Activated naive CD4-positive, alpha-beta T cell treated with Interleukin-2 at 50 U/mL for 16 hours (primary cell): ENCODE measurements around the gene PAWR.
"Not testable (repeated sequence)": the region's sequence is repeated elsewhere in the genome, so short reads cannot be mapped to it uniquely, and the experiment has no call there.

Source experiments
- DNase-seq: peaks from one replicate; pipeline ENCODE4 v3.0.0-alpha.2; 2020

Gene PAWR

DNA sequence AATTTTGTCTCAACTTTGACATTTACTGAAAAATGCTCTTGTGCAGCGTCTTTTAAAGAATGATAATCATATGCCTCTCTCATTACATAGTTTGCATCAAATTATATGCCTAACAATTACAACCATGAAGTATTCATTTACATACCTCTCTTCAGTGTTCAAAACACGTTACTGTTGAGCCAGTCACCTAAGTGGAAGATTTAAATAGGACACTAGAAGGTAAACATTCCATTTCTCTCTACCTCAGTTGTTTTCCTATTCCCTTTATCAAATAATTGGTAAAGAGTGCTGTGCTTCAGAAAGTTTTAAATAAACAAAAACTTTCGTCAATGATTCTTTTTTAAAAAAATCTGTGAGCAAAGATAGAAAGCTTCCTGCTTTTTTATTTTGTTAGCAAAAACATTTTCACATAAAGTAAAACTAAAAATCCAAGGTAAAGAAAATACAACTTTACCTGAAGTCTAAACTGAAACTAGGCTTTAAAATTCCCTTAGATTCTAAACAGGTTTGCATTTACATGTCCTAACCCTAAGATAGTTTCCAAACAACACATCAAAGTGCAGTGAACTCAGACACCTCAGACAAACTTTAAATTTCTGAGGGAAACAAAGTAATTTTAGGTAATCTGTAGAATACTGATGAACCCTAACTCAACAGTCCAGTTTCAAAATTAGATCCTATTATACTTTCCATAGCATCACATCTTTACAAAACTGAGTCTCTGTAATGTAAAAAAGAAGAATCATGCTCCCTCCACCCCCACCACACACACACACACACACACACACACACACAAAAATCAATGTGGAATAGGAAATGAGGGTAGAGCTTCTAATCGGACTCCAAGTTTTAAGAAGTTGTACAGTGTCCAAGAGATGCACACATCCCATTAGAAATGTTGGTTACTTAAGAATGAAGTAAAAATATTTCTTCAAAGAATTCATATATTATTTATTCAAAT lies 46.2 kb downstream of the PAWR start:
- DNase-seq = no peak

DNA sequence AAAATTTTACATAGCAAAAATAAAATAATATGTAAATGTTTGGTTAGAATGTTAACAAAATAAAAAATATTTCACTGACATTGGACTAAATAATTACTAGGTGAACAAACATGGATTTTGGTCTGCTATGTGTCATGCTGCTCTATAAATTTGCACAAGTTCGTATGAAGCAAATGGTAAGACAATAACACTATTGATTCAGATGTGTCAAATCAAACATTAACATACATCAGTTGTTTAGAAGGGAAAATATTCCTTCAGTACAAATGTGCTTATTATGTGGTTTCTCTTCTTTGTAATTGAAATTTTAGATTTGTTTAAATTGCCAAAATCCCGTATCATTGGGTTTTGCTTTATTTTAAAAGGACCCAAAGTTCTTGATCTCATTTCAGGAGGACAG lies 46.9 kb downstream of the PAWR start:
- DNase-seq = no peak

DNA sequence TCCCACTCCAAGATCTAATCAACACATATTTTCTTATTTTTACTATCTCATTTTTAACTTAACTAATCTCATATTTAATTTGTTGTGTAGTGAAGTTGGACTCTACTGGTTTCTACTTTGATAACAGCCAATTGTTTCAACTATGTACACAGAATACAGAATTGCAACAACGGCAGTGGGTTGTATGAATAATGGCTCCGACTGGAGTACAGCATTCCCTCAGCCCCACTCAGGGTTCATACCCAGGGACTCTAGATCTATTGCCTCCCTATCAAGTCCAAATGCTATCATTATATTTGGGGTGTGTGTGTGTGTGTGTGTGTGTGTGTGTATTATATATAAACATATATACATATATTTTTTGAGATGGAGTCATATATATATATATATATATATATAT lies 52.3 kb downstream of the PAWR start:
- no peak for DNase-seq

DNA sequence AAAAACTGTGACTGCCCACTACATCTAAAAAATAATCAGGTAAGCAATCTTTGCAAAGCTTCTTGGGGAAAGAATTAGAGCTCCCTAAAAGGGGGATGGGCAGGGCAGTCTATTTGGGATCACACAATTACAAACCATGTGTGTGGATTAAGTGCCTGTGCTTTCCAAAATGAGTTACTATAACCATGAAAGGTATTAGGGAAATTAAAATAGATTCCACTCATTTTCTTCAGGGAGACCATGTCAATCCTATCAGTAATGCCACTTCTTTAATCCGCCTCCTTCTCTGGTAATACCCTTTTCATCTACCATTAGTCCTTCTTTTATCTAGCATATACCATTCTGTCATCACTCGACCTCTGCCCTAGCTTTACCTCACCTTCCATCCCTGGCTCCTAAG lies 53.7 kb downstream of the PAWR start:
- no peak for DNase-seq

DNA sequence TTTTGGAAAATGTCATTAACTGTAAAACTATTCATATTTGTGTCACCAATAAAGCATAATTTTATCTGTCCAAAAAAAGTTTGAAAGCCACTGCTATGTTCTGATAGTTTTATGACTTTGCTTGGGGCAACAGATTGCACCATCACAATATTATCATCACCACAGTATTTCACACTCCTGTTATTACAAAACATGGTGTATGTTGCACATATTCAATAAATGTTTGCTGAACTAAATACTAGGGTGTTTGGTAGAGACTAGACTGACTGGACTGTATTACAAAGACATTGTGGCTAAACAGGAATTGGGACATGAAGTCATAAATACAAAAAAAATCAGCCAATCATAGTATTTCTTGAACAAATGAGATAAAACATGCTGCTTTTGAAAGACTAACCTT lies 55.1 kb downstream of the PAWR start:
- DNase-seq = no peak

DNA sequence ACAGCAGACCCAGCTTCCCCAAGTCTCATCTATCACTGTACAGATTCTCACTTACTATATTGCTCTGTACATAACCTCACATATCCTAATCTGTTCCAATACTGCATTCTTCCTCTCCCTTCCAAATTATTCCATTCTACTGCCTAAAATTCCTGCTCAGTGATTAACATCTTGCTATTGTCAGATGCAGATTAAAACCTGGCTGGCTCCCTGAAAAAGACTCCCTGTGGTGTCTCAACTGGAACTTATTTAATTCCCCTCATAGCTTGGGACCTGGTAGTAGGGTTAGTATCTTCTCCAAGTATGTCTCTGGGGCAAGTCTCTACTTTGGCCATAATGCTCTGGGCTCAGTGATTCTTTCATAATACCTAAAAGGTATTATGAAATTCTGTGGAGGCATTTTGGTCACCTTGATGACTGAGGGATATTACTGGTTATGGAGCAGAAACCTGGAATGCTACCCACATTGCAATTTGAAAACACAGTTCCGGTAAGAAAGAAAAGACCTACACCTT lies 55.8 kb downstream of the PAWR start:
- no peak for DNase-seq

DNA sequence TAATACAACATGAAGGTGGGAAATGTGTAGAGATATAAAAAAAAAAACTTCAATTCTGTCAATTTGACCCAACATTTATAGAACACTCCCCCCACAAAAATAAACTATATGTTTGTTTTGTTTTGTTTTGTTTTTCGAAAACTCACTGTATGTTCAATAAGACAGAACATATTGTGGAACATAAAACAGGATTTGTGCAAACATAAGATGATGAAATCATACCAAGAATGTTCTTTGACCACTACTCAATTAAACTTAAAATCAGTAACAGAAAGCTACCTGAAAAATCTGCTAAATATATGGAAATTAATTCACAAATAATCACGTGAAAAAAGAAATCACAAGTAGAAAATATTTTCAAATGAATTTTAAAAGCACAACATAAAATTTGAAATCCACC lies 61.2 kb downstream of the PAWR start:
- no peak for DNase-seq

DNA sequence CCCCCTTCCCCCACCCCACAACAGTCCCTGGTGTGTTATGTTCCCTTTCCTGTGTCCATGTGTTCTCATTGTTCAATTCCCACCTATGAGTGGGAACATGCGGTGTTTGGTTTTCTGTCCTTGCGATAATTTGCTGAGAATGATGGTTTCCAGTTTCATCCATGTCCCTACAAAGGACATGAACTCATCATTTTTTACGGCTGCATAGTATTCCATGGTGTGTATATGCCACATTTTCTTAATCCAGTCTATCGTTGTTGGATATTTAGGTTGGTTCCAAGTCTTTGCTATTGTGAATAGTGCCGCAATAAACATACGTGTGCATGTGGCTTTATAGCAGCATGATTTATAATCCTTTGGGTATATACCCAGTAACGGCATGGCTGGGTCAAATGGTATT lies 64.0 kb downstream of the PAWR start:
- DNase-seq = not testable (repeated sequence)

DNA sequence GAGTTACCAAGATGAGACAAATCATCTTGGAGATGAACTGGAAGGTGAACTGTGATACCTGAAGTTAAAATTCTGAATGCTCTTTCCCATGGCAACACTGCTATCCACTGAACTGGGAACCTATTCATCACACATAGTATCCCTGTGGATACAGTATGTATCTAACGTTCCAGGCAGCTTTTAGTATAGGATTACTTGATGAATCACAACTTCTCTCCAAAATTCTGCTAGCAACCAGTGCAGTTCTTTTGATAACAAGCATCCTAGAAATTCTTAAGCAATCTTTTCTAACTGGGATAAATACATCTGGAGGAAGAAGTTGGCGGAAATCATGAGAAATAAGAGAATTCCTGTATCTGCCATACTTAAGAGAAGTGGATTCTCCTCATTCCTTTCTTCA lies 66.4 kb downstream of the PAWR start:
- DNase-seq = no peak

DNA sequence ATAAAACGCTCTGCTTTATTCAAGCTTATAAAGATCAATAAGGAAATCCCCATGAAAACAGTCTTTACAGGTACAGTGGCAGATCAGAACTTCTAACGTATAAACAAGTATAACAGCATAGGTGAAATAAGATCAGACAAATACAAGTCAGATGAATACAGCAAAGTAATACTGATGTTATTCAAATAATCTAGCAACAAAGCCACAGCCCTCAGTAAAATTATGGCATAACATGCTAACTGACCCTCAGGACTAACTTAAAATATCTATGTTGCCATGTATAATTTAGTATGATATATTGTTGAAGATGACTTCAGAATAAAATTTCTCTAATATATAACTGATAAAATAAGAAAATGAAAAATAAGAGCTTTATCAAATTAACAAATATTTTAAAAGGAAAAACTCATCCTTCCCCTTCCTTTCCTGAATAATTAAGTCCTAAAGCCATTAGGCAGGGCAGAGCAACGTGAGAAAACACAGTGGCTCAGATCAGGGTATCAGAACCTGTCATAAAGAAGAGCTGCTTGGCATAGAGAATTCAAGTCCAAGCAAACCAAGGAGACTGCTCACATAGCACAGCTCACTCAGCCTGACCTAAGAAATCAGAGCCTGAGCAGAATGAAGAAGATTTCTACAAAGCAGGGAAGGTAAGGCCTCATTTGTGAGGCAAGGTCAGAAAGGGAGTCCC lies 70.7 kb downstream of the PAWR start:
- DNase-seq = no peak

DNA sequence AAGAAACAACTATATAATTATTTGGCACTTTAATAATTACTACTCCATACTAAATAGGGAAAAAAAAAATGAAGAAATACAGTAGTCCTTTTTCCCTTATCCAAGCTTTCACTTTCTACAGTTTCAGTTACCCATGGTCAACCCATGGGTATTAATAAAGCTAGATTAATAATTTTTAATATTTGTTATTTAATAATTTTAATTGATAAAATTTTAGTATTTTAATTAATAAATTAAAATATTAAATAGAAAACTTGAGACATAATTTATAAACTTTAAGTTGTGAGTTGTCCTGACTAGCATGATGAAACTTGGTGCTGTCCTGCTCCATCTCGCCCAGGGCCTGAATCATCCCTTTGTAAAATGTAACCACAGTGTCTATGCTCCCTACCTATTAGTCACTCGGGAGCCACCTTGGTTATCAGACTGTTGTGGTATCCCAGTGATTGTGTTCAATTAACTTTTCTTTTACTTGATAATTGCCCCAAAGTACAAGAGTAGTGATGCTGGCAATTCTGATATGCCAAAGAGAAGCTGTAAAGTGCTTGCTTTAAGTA lies 71.8 kb downstream of the PAWR start:
- DNase-seq = no peak

DNA sequence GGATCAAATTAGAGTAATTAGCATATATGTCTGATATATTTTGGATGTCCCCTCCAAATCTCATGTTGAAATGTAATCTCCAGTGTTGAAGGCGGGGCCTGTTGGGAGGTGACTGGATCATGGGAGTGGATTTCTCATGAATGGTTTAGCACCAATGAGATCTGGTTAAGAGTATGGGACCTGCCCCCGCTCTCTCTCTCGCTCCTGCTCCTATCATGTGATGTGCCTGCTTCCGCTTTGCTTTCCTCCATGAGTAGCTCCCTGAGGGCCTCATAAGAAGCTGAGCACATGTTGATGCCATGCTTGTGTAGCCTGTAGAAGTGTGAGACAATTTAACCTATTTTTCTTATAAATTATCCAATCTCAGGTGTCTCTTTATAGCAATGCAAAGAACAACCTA lies 73.1 kb downstream of the PAWR start:
- no peak for DNase-seq

DNA sequence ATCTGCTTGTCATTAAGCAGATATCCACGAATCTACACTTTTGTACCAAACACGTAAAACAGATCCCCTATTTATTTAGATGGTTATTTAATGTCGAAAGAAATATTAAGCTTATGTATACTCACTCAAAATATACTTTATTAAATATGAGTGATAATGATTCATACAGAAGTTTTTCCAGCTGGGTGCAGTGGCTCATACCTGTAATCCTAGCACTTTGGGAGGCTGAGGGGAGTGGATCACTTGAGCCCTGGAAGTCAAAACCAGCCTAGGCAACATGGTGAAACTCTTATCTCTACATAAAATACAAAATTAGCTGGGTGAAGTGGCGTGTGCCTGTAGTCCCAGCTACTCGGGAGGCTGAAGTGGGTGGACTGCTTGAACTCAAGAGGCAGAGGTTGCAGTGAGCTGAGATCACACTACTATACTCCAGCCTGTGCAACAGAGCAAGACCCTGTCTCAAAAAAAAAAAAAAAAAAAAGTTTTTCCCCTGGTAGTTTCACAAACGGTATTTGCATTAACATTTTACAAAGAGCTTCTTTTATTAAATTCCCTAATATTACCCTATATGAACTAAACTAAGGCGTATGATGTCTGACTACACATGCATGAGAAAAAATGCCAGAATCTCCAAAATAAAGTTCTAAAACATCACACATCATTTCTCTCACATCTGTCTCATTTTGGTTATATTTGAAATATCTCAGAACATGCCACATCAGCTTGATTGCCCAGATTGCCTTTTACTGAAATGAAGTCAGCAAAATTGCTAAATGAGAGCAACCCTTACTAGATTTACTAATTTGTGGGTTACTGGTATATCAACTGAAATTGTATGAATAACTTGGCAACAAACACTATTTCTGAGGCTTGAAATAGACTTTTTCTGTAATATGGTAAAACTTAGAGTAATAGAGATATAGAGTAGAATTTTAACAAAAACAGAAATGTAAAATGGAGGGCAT lies 74.9 kb downstream of the PAWR start:
- DNase-seq = no peak

DNA sequence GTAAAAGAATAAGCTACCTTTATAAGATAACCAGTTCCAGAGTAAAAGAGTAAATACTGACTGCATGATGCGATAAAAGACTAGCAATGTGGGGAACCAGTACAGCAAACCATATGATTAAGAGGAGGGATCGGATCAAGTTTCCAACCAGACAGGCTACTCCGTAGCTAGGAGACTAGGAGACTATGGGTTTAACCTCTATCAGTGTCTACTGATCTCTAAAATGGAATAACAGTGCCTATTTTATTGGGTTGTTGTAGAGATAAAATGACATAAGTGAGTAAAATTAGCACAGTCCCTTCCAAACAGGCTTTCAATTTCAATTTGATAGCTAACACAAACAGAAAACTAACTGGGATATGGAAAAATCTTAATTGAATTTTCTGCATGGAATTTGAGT lies 76.0 kb downstream of the PAWR start:
- DNase-seq = no peak

DNA sequence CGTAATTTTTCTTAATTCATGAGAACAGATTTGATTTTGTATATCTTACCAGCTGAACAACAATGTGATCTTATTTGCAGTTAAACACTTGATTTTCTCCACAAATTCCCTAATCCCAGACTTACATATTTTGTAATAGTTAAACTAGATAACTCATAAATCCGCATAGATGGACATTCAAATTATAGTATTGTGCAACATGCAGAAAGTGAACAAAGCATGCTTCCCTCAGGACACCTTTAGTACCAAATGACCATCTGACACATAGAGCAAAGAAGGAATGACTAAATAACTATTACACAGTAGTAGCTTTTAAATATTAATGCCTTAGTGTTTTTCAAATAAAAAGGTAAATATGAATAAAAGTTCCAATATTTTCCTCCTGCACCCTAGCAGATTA lies 88.9 kb downstream of the PAWR start:
- DNase-seq = no peak

DNA sequence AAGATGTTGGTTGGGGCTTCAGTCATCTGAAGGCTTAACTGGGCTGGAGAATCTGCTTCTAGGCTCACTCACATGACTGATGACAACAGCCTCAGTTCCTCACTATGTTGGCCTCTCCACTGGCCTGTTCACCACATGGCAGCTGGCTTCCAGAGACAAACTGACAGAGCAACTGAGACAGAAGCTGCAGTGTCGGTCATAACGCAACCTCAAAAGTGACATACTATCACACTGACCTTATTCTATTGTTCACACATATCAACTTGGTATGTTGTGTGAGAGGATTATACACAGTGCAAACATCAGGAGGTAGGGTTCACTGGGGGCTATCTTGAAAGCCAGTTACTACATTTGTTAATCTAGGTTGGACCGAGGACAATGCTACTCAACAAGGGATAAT lies 92.9 kb downstream of the PAWR start:
- DNase-seq = no peak

DNA sequence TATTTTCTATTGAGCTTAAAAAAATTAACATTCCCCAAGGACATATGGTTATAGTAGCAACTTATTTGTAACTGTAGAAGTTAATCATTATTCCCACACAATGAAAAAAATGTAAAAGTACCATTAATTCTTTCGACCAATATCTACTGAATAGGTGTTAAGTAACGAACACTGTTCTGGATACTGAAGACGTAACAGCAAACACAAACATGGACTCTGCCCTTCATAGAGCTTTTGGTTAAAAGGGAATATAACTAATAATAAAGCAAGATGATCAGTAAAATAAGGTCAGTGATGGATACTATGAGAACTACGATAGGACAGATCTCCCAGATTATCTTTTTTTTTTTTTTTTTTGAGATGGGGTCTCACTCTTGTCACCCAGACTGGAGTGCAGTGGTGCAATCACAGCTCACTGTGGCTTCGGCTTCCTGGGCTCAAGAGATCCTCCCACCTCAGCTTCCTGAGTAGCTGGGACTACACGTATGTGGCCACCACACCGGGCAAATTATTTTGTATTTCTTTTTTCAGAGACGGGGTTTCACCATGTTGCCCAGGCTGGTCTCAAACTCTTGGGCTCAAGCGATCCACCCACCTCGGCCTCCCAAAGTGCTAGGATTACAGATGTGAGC lies 93.9 kb downstream of the PAWR start:
- DNase-seq = no peak

DNA sequence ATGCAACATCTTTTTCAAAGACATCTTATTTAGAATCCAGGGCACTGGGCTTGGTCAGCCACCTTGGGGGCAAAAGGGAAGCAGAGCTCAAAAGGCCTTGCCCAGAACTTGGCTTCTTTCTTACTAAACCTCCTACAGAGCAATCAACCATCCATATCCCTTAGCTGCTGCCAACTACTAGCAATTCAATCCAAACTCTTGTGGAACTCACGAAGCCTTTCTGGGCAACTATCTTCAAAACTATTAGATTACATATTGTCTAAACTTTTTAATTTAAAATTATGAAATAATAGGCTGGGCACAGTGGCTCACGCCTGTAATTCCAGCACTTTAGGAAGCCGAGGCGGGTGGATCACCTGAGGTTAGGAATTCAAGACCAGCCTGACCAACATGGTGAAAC lies 95.5 kb downstream of the PAWR start:
- DNase-seq = no peak

DNA sequence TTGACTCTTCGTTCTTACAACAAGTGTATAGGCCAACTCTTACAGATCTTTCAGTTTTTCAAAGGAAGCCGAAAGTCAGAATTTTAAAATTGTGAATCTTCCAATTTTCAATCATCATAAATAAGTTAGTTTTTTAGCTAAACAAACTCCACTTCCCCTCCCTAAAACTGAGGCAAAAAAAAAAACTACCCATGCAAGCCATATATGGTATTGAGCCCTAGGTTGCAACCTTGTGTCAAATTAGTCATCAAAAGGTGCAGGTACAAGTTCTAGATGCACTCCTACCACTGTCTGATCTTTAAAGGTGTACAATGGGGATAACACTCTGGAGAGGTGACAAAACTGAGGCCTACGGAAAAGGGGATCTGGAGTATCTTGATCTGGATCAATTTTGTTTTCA lies 97.9 kb downstream of the PAWR start:
- no peak for DNase-seq

DNA sequence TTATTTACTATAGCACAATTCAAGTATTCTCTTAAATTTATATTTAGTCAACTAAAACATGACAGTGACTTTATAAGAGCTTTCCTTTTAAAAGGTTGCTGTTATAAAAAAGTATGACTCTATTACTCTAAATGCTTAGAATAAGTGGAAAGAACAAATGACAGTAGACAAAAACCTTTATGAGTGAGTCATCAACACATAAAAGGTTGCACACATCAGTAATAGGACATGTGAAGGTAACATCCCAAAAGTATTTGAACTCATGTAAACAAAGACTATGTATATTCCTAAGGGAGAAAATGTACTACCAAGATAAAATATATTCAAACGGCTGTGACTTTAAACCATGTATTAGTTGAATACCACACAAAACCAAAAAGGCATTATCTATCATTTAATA lies 98.8 kb downstream of the PAWR start:
- no peak for DNase-seq

DNA sequence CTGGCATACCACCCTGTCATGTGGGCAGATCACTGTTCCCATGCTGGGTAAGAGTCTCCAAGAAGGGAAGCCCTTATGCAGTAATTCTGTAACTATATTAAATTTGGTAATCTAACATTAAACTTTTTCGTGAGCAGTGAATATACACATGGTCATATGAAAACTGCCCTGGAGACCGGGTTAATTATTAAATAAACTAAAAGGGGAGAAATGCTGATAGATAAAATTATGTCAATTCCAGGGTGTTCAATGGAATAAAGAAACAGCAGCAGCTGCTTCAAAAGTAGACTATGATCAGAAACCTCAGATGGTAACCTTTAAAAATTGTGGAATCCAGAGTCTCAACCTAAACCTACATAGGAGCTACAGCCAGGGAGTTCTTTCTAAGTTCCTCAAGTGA lies 100.0 kb downstream of the PAWR start:
- no peak for DNase-seq

DNA sequence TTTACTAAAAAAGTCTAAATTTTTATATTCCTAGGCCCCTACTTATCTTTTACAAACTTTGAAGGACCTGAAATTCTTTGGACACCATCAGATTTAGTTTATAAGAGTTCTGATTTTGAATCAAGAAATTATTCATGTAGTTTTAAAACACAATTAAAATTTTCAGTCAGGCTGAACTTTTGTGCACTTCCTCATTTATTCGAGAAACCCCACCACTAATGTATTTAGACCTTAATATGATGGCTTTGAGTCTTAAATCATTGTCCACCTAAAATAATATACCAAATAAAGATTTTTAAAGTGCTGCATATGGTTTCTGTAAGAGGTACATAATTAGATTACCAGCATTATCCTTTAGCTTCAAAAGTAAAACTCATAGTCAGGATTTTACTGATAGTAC lies 103.4 kb downstream of the PAWR start:
- DNase-seq = no peak
